Measurements from ENCODE around the gene SUV39H1.
"Not testable (repeated sequence)": the region's sequence is repeated elsewhere in the genome, so short reads cannot be mapped to it uniquely, and the experiment has no call there.

Gene SUV39H1

DNA sequence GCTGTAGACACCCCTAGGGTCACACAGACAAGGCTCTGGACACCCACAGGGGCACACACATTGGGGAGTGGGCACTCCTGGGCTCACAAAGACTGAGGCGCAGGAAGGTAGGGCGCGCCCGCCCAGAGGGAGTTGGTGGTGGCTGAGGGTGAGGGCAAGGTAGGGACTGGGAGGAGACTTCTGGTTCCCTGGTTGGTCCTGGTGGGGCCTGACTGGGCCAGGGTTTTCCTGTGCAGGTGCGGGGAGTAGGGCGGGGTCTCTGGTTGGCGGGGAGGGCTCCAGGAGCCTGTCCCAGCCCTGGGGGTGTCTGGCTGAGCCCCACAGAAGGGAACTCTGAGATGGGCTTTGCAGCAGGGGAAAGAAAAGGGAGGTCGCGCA is 19.7 kb upstream of the SUV39H1 start:
- Histone ChIP-seq H3K4me1 (ENCODE audit: control insufficient read depth, low read length) (peaks cover 23% of the 10 kb centered on the region), H3K9me2 (replicated peaks; ENCODE audit: control insufficient read depth, low read length) (no peaks in the 10 kb centered on the region), H4K20me1 (ENCODE audit: control insufficient read depth, insufficient read depth, low read depth, low read length) (no peaks in the 10 kb centered on the region), H3K27ac (ENCODE audit: low read depth, low read length) (peak overlapping the region; percentile 61), H3F3A (ENCODE audit: control insufficient read depth, insufficient read depth) (no peaks in the 10 kb centered on the region), H3K4me2 (ENCODE audit: low read length) (peak overlapping the region; percentile 80), H3K36me3 (ENCODE audit: control insufficient read depth, low read length) (peaks cover 4% of the 10 kb centered on the region), H3K27me3 (ENCODE audit: control insufficient read depth, low read length) (no peaks in the 10 kb centered on the region), H3K4me3 (ENCODE audit: low read length) (peak overlapping the region; percentile 96), H3K9me3 (ENCODE audit: control insufficient read depth, insufficient read depth, low read length) (no peaks in the 10 kb centered on the region), H3K79me2 (ENCODE audit: control insufficient read depth, low read length) (peaks cover 24% of the 10 kb centered on the region)
- no peak for TF ChIP-seq CTCF (IDR thresholded peaks at IDR 0.05; ENCODE audit: low read depth, low read length, poor library complexity, severe bottlenecking)

- no peaks in the 10 kb centered on the region for H3K27me3 ChIP-seq (ENCODE audit: control insufficient read depth, low read length)
- H3K9me2 ChIP-seq (replicated peaks; ENCODE audit: control insufficient read depth, low read length) = no peaks in the 10 kb centered on the region
- H3K4me2 ChIP-seq (ENCODE audit: low read length) = peak overlapping the region; percentile 80
- peak overlapping the region; percentile 61; the same call in 1 of the 2 replicates for H3K27ac ChIP-seq (ENCODE audit: low read depth, low read length)
- H3K4me3 ChIP-seq (ENCODE audit: low read length) = peak overlapping the region; percentile 96
- H3F3A ChIP-seq (ENCODE audit: control insufficient read depth, insufficient read depth) = no peaks in the 10 kb centered on the region
- H3K36me3 ChIP-seq (ENCODE audit: control insufficient read depth, low read length) = peaks cover 4% of the 10 kb centered on the region
- H3K79me2 ChIP-seq (ENCODE audit: control insufficient read depth, low read length) = peaks cover 24% of the 10 kb centered on the region
- H4K20me1 ChIP-seq (ENCODE audit: control insufficient read depth, insufficient read depth, low read depth, low read length) = no peaks in the 10 kb centered on the region
- H3K4me1 ChIP-seq (ENCODE audit: control insufficient read depth, low read length) = peaks cover 20% of the 10 kb centered on the region
- no peaks in the 10 kb centered on the region for H3K9me3 ChIP-seq (ENCODE audit: control insufficient read depth, insufficient read depth, low read length)
- TF ChIP-seq EZH2phosphoT487 (IDR thresholded peaks at IDR 0.05; ENCODE audit: borderline replicate concordance, low read length) (no peak), CTCF (IDR thresholded peaks at IDR 0.05; ENCODE audit: low read depth, low read length, poor library complexity, severe bottlenecking) (no peak)
These were observed 19.0 kb upstream of the SUV39H1 start for GRCh38 chrX:48677516-48677915.

GRCh38 chrX:48680467-48680866 is 16.1 kb upstream of the SUV39H1 start:
- H3K79me2 ChIP-seq (ENCODE audit: control insufficient read depth, low read length) = peaks cover 42% of the 10 kb centered on the region
- H3K9me2 ChIP-seq (replicated peaks; ENCODE audit: control insufficient read depth, low read length); H4K20me1 ChIP-seq (ENCODE audit: control insufficient read depth, insufficient read depth, low read depth, low read length); H3K27ac ChIP-seq (ENCODE audit: low read depth, low read length); H3K9me3 ChIP-seq (ENCODE audit: control insufficient read depth, insufficient read depth, low read length); H3K27me3 ChIP-seq (ENCODE audit: control insufficient read depth, low read length); H3F3A ChIP-seq (ENCODE audit: control insufficient read depth, insufficient read depth); H3K4me2 ChIP-seq (ENCODE audit: low read length); H3K4me3 ChIP-seq (ENCODE audit: low read length): not testable (repeated sequence)
- H3K4me1 ChIP-seq (ENCODE audit: control insufficient read depth, low read length) = peaks cover 42% of the 10 kb centered on the region
- H3K36me3 ChIP-seq (ENCODE audit: control insufficient read depth, low read length) = peaks cover 17% of the 10 kb centered on the region

GRCh38 chrX:48680925-48681324 is 15.6 kb upstream of the SUV39H1 start:
- not testable (repeated sequence) for H3K9me3 ChIP-seq (ENCODE audit: control insufficient read depth, insufficient read depth, low read length); H3K27me3 ChIP-seq (ENCODE audit: control insufficient read depth, low read length); H3F3A ChIP-seq (ENCODE audit: control insufficient read depth, insufficient read depth); H3K4me3 ChIP-seq (ENCODE audit: low read length); H3K9me2 ChIP-seq (replicated peaks; ENCODE audit: control insufficient read depth, low read length); H4K20me1 ChIP-seq (ENCODE audit: control insufficient read depth, insufficient read depth, low read depth, low read length); H3K27ac ChIP-seq (ENCODE audit: low read depth, low read length); H3K4me2 ChIP-seq (ENCODE audit: low read length)
- peaks cover 42% of the 10 kb centered on the region for H3K79me2 ChIP-seq (ENCODE audit: control insufficient read depth, low read length)
- H3K4me1 ChIP-seq (ENCODE audit: control insufficient read depth, low read length) = peaks cover 45% of the 10 kb centered on the region
- peaks cover 22% of the 10 kb centered on the region for H3K36me3 ChIP-seq (ENCODE audit: control insufficient read depth, low read length)
